Measurements from ENCODE around the gene RHBDD2. TPM values are rescaled to one million over a fixed set of nuclear protein-coding genes. Genes with fewer than 3 reads are reported as not detected.

RHBDD2 gene
- polyA plus RNA-seq, 1 donor (not counting 4 experiments of a cell fraction or from before 2014, with no cell fraction given) = 24.1 TPM

GRCh38 chr7:75887669-75888369 is 9.0 kb downstream of the RHBDD2 start:
- Histone ChIP-seq H3K9me1 (ENCODE audit: control insufficient read depth, extremely low read depth, insufficient read depth, low read length) (no peaks in the 10 kb centered on the region), H3K9me3 (ENCODE audit: control insufficient read depth, low read depth, low read length) (no peaks in the 10 kb centered on the region), H3K9ac (ENCODE audit: control insufficient read depth, extremely low read depth, insufficient read depth, low read length) (no peak overlapping the region), H3K4me3 (ENCODE audit: control insufficient read depth in 2 of 3, extremely low read depth in 1 of 3, insufficient read depth in 2 of 3, low read depth in 1 of 3, low read length in 3 of 3) (no peak overlapping the region), H3K27me3 (ENCODE audit: control insufficient read depth, extremely low read depth, insufficient read depth, low read length) (no peaks in the 10 kb centered on the region), H3K4me1 (ENCODE audit: control insufficient read depth, extremely low read depth, insufficient read depth, low read length) (peaks cover 11% of the 10 kb centered on the region), H4K20me1 (ENCODE audit: control insufficient read depth, extremely low read depth, insufficient read depth, low read length) (no peaks in the 10 kb centered on the region), H3K27ac (ENCODE audit: control insufficient read depth, insufficient read depth, low read length) (no peak overlapping the region), H3K79me2 (ENCODE audit: control insufficient read depth, insufficient read depth, low read length) (no peaks in the 10 kb centered on the region), H2AFZ (ENCODE audit: control insufficient read depth, low read length) (no peak overlapping the region), H3K36me3 (ENCODE audit: control insufficient read depth in 2 of 2, extremely low read depth in 1 of 2, insufficient read depth in 2 of 2, low read length in 2 of 2) (peaks cover 20 to 29% of the 10 kb centered on the region in 2 experiments), H3K4me2 (ENCODE audit: control insufficient read depth, extremely low read depth, insufficient read depth, low read depth, low read length) (no peak overlapping the region)
- dilution Hi-C loops (cut with MboI; ENCODE audit: extremely low pct_ligation_motif_present, low sequenced_read_pairs) = no loop called here
- DNase-seq (ENCODE audit: low read depth, low spot score) = no peak
- no peak for TF ChIP-seq CTCF (optimal IDR thresholded peaks at IDR 0.05 in 1 of 3, IDR thresholded peaks at IDR 0.05 in 1 of 3, conservative IDR thresholded peaks at IDR 0.05 in 1 of 3; ENCODE audit: extremely low read depth in 1 of 3, insufficient read depth in 2 of 3, low read length in 3 of 3)
- no peak for TF ChIP-seq EZH2 (IDR thresholded peaks at IDR 0.05; ENCODE audit: low read length)
- FAIRE-seq = no peak

- Histone ChIP-seq H3K36me3 (ENCODE audit: control insufficient read depth in 2 of 2, extremely low read depth in 1 of 2, insufficient read depth in 2 of 2, low read length in 2 of 2) (peaks cover 14 to 24% of the 10 kb centered on the region in 2 experiments), H3K4me2 (ENCODE audit: control insufficient read depth, extremely low read depth, insufficient read depth, low read depth, low read length) (no peak overlapping the region), H3K9me3 (ENCODE audit: control insufficient read depth, low read depth, low read length) (no peaks in the 10 kb centered on the region), H4K20me1 (ENCODE audit: control insufficient read depth, extremely low read depth, insufficient read depth, low read length) (no peaks in the 10 kb centered on the region), H3K27me3 (ENCODE audit: control insufficient read depth, extremely low read depth, insufficient read depth, low read length) (no peaks in the 10 kb centered on the region), H3K9ac (ENCODE audit: control insufficient read depth, extremely low read depth, insufficient read depth, low read length) (no peak overlapping the region), H3K79me2 (ENCODE audit: control insufficient read depth, insufficient read depth, low read length) (no peaks in the 10 kb centered on the region), H3K9me1 (ENCODE audit: control insufficient read depth, extremely low read depth, insufficient read depth, low read length) (no peaks in the 10 kb centered on the region), H2AFZ (ENCODE audit: control insufficient read depth, low read length) (no peak overlapping the region), H3K4me3 (ENCODE audit: control insufficient read depth in 2 of 3, extremely low read depth in 1 of 3, insufficient read depth in 2 of 3, low read depth in 1 of 3, low read length in 3 of 3) (no peak overlapping the region), H3K27ac (ENCODE audit: control insufficient read depth, insufficient read depth, low read length) (no peak overlapping the region), H3K4me1 (ENCODE audit: control insufficient read depth, extremely low read depth, insufficient read depth, low read length) (peaks cover 19% of the 10 kb centered on the region)
- FAIRE-seq (no peak), DNase-seq (ENCODE audit: low read depth, low spot score) (no peak)
- TF ChIP-seq CTCF (optimal IDR thresholded peaks at IDR 0.05 in 1 of 3, IDR thresholded peaks at IDR 0.05 in 1 of 3, conservative IDR thresholded peaks at IDR 0.05 in 1 of 3; ENCODE audit: extremely low read depth in 1 of 3, insufficient read depth in 2 of 3, low read length in 3 of 3) = no peak
- TF ChIP-seq EZH2 (IDR thresholded peaks at IDR 0.05; ENCODE audit: low read length) = no peak
- dilution Hi-C loops (cut with MboI; ENCODE audit: extremely low pct_ligation_motif_present, low sequenced_read_pairs) = no loop called here
These were observed 9.8 kb downstream of the RHBDD2 start for GRCh38 chr7:75888464-75889222.

Measured in keratinocyte (primary cell).